H1 (cell line): ENCODE measurements around the gene USP6. TPM values are rescaled to one million over a fixed set of nuclear protein-coding genes. Genes with fewer than 3 reads are reported as not detected.
"Not testable (repeated sequence)": the region's sequence is repeated elsewhere in the genome, so short reads cannot be mapped to it uniquely, and the experiment has no call there.

ENCODE experiments used
- CTCF ChIA-PET: fragments of 300-600 bp; sonication (Branson Sonifier 250); formaldehyde crosslinking; loops from one replicate; lab custom pipeline; 2021; ENCODE audit not compliant: partially characterized antibody; lab: Charles Lee
- POLR2A ChIA-PET: fragments of 300-600 bp; sonication (Branson Sonifier 250); formaldehyde crosslinking; loops from one replicate; lab custom pipeline; 2021; ENCODE audit warnings: inconsistent platforms; ENCODE audit not compliant: partially characterized antibody; lab: Charles Lee
- DNase-seq, 2 experiments: peaks; one replicate each; pipeline versions ENCODE4 v3.0.0 to v3.0.0-alpha.2; 2010 to 2022; ENCODE audit warnings: low spot score in 2 of 2, low read depth in 1 of 2, mixed read lengths in 1 of 2
- FAIRE-seq: peaks from 2 replicates; lab custom pipeline; 2011; peaks lifted over from hg19 to GRCh38; lab: Jason Lieb, UNC
- H2AFZ ChIP-seq: 2 replicates; pipeline ENCODE4 v1.8.1; 2012; ENCODE audit warnings: low read length, inconsistent platforms
- H2AK5ac ChIP-seq: 2 replicates; pipeline ENCODE4 v1.6.1; 2013; ENCODE audit warnings: low read depth, low read length
- H2BK120ac ChIP-seq: replicated peaks from 2 replicates; pipeline ENCODE3; 2013; ENCODE audit warnings: low read depth, low read length, inconsistent platforms
- H2BK12ac ChIP-seq: 2 replicates; pipeline ENCODE4 v1.6.1; 2013; ENCODE audit warnings: low read depth, low read length
- H2BK15ac ChIP-seq: 2 replicates; pipeline ENCODE4 v1.6.1; 2013; ENCODE audit warnings: low read length
- H2BK20ac ChIP-seq: 2 replicates; pipeline ENCODE4 v1.6.1; 2013; ENCODE audit warnings: low read length
- H2BK5ac ChIP-seq: 2 replicates; pipeline ENCODE4 v1.6.1; 2013; ENCODE audit warnings: low read depth, low read length
- H3K14ac ChIP-seq: 2 replicates; pipeline ENCODE4 v1.6.1; 2013; ENCODE audit warnings: inconsistent platforms; ENCODE audit not compliant: insufficient read length
- H3K18ac ChIP-seq: 2 replicates; pipeline ENCODE4 v1.6.1; 2013; ENCODE audit warnings: low read length; ENCODE audit errors: extremely low read depth
- H3K23ac ChIP-seq: 2 replicates; pipeline ENCODE4 v1.6.1; 2013; ENCODE audit warnings: inconsistent platforms; ENCODE audit not compliant: insufficient read length
- H3K23me2 ChIP-seq: 2 replicates; pipeline ENCODE4 v1.6.1; 2013; ENCODE audit warnings: low read depth, low read length
- H3K27ac ChIP-seq: 2 replicates; pipeline ENCODE4 v1.6.1; 2011; ENCODE audit warnings: low read depth, low read length, inconsistent platforms
- H3K27me3 ChIP-seq, 4 experiments: replicated peaks in 1 of 4; 1 replicate in 1 of 4; 2 replicates in 3 of 4; pipeline versions ENCODE4 v1.6.1 to v1.8.1; 2011 to 2013; ENCODE audit warnings: low read length in 3 of 4, mild to moderate bottlenecking in 3 of 4, inconsistent platforms in 2 of 4, mixed read lengths in 2 of 4, moderate library complexity in 1 of 4; ENCODE audit not compliant: control insufficient read depth in 3 of 4, insufficient read depth in 3 of 4; ENCODE audit errors: extremely low read depth in 1 of 4
- H3K36me3 ChIP-seq, 4 experiments: 2 replicates each; pipeline versions ENCODE4 v1.6.1 to v1.8.1; 2011 to 2013; ENCODE audit warnings: mild to moderate bottlenecking in 4 of 4, low read length in 3 of 4, moderate library complexity in 2 of 4, control low read depth in 1 of 4, inconsistent platforms in 1 of 4; ENCODE audit not compliant: insufficient read depth in 4 of 4, control insufficient read depth in 2 of 4
- H3K4ac ChIP-seq: replicated peaks from 2 replicates; pipeline ENCODE3; 2013; ENCODE audit warnings: low read length, low read depth, mixed read lengths, inconsistent platforms; ENCODE audit not compliant: insufficient read length
- H3K4me1 ChIP-seq, 4 experiments: replicated peaks in 1 of 4; 1 replicate in 1 of 4; 2 replicates in 3 of 4; pipeline versions ENCODE4 v1.6.1 to v1.8.1; 2011 to 2013; ENCODE audit warnings: low read length in 3 of 4, inconsistent platforms in 2 of 4, mixed read lengths in 1 of 4; ENCODE audit not compliant: insufficient read depth in 4 of 4, control insufficient read depth in 3 of 4
- H3K4me2 ChIP-seq, 2 experiments: 2 replicates each; pipeline versions ENCODE4 v1.6.1 to v1.8.1; 2011 to 2013; ENCODE audit warnings: low read depth in 2 of 2, low read length in 2 of 2, control low read depth in 1 of 2, inconsistent platforms in 1 of 2, mild to moderate bottlenecking in 1 of 2; ENCODE audit not compliant: insufficient read depth in 1 of 2
- H3K4me3 ChIP-seq, 4 experiments: fragments of 200-600, 300-600 bp in 1 of 4; sonication (generic), shearing (Covaris generic), sonication (Bioruptor Twin) in 1 of 4; 2 replicates each; pipeline versions ENCODE4 v1.5.1 to v1.8.1; 2011 to 2016; ENCODE audit warnings: low read length in 4 of 4, low read depth in 3 of 4, control low read depth in 2 of 4, inconsistent platforms in 2 of 4, mild to moderate bottlenecking in 2 of 4, mixed read lengths in 1 of 4, moderate library complexity in 1 of 4; ENCODE audit not compliant: insufficient read depth in 2 of 4; ENCODE audit errors: extremely low read depth in 1 of 4
- H3K56ac ChIP-seq: replicated peaks from 2 replicates; pipeline ENCODE3; 2013; ENCODE audit warnings: low read depth, mild to moderate bottlenecking, mixed read lengths, low read length, inconsistent platforms; ENCODE audit not compliant: insufficient read length
- H3K79me1 ChIP-seq: 2 replicates; pipeline ENCODE4 v1.6.1; 2013; ENCODE audit warnings: low read depth, low read length, control low read depth
- H3K79me2 ChIP-seq, 2 experiments: 2 replicates each; pipeline versions ENCODE4 v1.6.1 to v1.8.1; 2012 to 2013; ENCODE audit warnings: low read length in 2 of 2, mild to moderate bottlenecking in 2 of 2, inconsistent platforms in 1 of 2; ENCODE audit not compliant: insufficient read depth in 2 of 2, control insufficient read depth in 1 of 2
- H3K9ac ChIP-seq, 4 experiments: replicated peaks in 1 of 4; 1 replicate in 1 of 4; 2 replicates in 3 of 4; pipeline versions ENCODE4 v1.6.1 to v1.8.1; 2011 to 2013; ENCODE audit warnings: low read depth in 3 of 4, low read length in 3 of 4, control low read depth in 2 of 4, mild to moderate bottlenecking in 2 of 4, moderate library complexity in 2 of 4, inconsistent platforms in 1 of 4; ENCODE audit errors: extremely low read depth in 1 of 4
- H3K9me3 ChIP-seq, 2 experiments: 2 replicates each; pipeline versions ENCODE4 v1.6.1 to v1.8.1; 2012 to 2013; ENCODE audit warnings: mild to moderate bottlenecking in 2 of 2, moderate library complexity in 2 of 2, control low read depth in 1 of 2, inconsistent platforms in 1 of 2, low read depth in 1 of 2, low read length in 1 of 2, mixed read lengths in 1 of 2; ENCODE audit not compliant: insufficient read depth in 2 of 2
- H4K20me1 ChIP-seq, 2 experiments: replicated peaks in 1 of 2; 2 replicates each; pipeline versions ENCODE3 to v1.8.1; 2011 to 2013; ENCODE audit warnings: inconsistent platforms in 2 of 2, low read length in 2 of 2, mild to moderate bottlenecking in 1 of 2; ENCODE audit not compliant: insufficient read depth in 2 of 2, control insufficient read depth in 1 of 2
- H4K5ac ChIP-seq: 2 replicates; pipeline ENCODE4 v1.6.1; 2013; ENCODE audit warnings: low read length, low read depth, mixed read lengths, inconsistent platforms; ENCODE audit not compliant: insufficient read length
- H4K8ac ChIP-seq: 2 replicates; pipeline ENCODE4 v1.8.0; 2013; ENCODE audit warnings: mild to moderate bottlenecking, moderate library complexity, low read length, inconsistent platforms; ENCODE audit not compliant: insufficient read depth; ENCODE audit errors: extremely low read depth
- H4K91ac ChIP-seq: replicated peaks from 2 replicates; pipeline ENCODE3; 2013; ENCODE audit warnings: low read length, mixed read lengths, inconsistent platforms; ENCODE audit not compliant: insufficient read length
- WGBS, 2 experiments: shearing (Covaris generic) in 1 of 2; methylation state at CpG; one replicate each; pipeline versions ENCODE4 v1.1.6 to v1.1.7; 2013 to 2015; ENCODE audit warnings: low lambda C conversion rate in 2 of 2, mixed read lengths in 2 of 2, inconsistent platforms in 1 of 2, low coverage in 1 of 2, missing lambda C conversion rate in 1 of 2; ENCODE audit not compliant: insufficient replicate concordance in 2 of 2, insufficient coverage in 1 of 2, insufficient read length in 1 of 2; ENCODE audit errors: extremely low coverage in 1 of 2, missing lambda C conversion rate in 1 of 2; 5-methylcytosine and 5-hydroxymethylcytosine counted together
- polyA plus RNA-seq, 7 experiments: library from polyadenylated mRNA; depleted of rRNA in 3 of 7; stranded (reverse) in 5 of 7; unstranded in 2 of 7; fragments of >200 nt in 5 of 7; fragments of 200-250 nt in 2 of 7; gene quantifications; 1 replicate in 5 of 7; 2 replicates in 1 of 7; 4 replicates in 1 of 7; pipeline versions ENCODE4 v1.2.1 to v1.2.3, GENCODE V29; 2011 to 2013; ENCODE audit warnings: missing spikeins in 2 of 7, mixed read lengths in 2 of 7
- total RNA-seq: library from RNA; stranded (reverse); fragmentation: NEBNext Ultra II Directional; extraction: Animal tissue kit (Norgen Biotek cat#: 25700); gene quantifications from 2 replicates; pipeline ENCODE4 v1.2.1, GENCODE V29; 2021

The USP6 gene
- total and polyA plus RNA-seq, 2 of the 8 experiments (the other 6 are each of a cell fraction or from before 2014, with no cell fraction given): 0.08 to 0.32 TPM

DNA sequence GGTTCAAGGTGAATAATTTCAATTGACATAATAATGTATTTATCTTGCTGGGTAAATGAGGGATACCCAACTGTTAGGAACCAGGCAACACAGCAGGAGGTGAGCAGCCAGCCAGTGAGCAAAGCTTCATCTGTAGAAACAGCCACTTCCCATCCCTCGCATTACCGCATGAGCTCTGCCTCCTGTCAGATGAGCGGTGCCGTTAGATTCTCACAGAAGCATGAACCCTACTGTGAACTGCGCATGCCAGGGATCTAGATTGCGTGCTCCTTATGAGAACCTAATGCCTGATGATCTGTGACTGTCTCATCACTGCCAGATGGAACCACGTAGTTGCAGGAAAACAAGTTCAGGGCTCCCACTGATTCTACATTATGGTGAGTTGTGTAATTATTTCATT lies 9.1 kb downstream of the USP6 start:
- H2BK20ac ChIP-seq, POLR2A ChIA-PET, H3K23ac ChIP-seq, H3K18ac ChIP-seq, H2BK5ac ChIP-seq, H2BK12ac ChIP-seq, H3K56ac ChIP-seq, FAIRE-seq, H3K4me2 ChIP-seq, H3K14ac ChIP-seq, H3K9me3 ChIP-seq, H2BK120ac ChIP-seq, H3K79me2 ChIP-seq, H4K5ac ChIP-seq, H3K4me1 ChIP-seq, H2BK15ac ChIP-seq, H4K20me1 ChIP-seq, H4K8ac ChIP-seq, H3K27ac ChIP-seq, H2AK5ac ChIP-seq, H3K9ac ChIP-seq, H3K23me2 ChIP-seq, DNase-seq, H2AFZ ChIP-seq, H3K79me1 ChIP-seq, H4K91ac ChIP-seq, H3K36me3 ChIP-seq, H3K4me3 ChIP-seq, H3K4ac ChIP-seq: not testable (repeated sequence)
- 91% methylated on average over 7 of the region's 7 CpGs; no CpG with 5 or more reads in 1 of the 2 experiments for WGBS, 2 experiments
- peaks cover 0 to 26% (median 14%) of the 10 kb centered on the region in 4 experiments; a peak in 6 of 7 replicates for H3K27me3 ChIP-seq
- CTCF ChIA-PET: interaction anchor here (1.0 to 1.3 kb wide), 2 partner anchors 8 to 106 kb away, joined by 3 read pairs; partner anchors contain the start of gene USP6
